SK-N-SH (cell line): Measurements from ENCODE around the gene LPCAT1.
A peak's percentile ranks its signal among the peaks of the same experiment; 100 is the strongest.

ENCODE experiments used
- CHD2 ChIP-seq: fragments of 150-350 bp; IDR thresholded peaks from 2 replicates; pipeline ENCODE4 v1.6.1; 2018; ENCODE audit warnings: low read length; ENCODE audit not compliant: partially characterized antibody
- ELF1 ChIP-seq: IDR thresholded peaks from 2 replicates; pipeline ENCODE4 v1.4.0; 2012
- EP300 ChIP-seq, 2 experiments: IDR thresholded peaks; 2 replicates each; pipeline versions ENCODE4 v1.4.0 to v1.6.1; 2012; ENCODE audit warnings: borderline replicate concordance in 1 of 2, low read depth in 1 of 2, low read length in 1 of 2
- GABPA ChIP-seq: IDR thresholded peaks from 2 replicates; pipeline ENCODE4 v1.4.0; 2012; ENCODE audit warnings: low read depth, mild to moderate bottlenecking
- GATA2 ChIP-seq: sonication (generic); formaldehyde crosslinking; IDR thresholded peaks from 2 replicates; pipeline ENCODE4 v1.5.0; 2020; ENCODE audit warnings: mild to moderate bottlenecking, missing genetic modification reagents
- JUND ChIP-seq: IDR thresholded peaks from 2 replicates; pipeline ENCODE4 v1.4.0; 2012
- NFIC ChIP-seq: IDR thresholded peaks from 2 replicates; pipeline ENCODE4 v1.4.0; 2012; ENCODE audit warnings: borderline replicate concordance
- RCOR1 ChIP-seq: fragments of 150-350 bp; IDR thresholded peaks from 2 replicates; pipeline ENCODE4 v1.6.1; 2017; ENCODE audit warnings: antibody characterized with exemption, low read length
- SIN3A ChIP-seq: IDR thresholded peaks from 2 replicates; pipeline ENCODE4 v1.6.1; 2012; ENCODE audit warnings: low read depth, mild to moderate bottlenecking, low read length, moderate library complexity, borderline replicate concordance
- TEAD4 ChIP-seq: IDR thresholded peaks from 2 replicates; pipeline ENCODE4 v1.4.0; 2012; ENCODE audit warnings: mild to moderate bottlenecking, borderline replicate concordance; ENCODE audit not compliant: insufficient read depth
- TF ChIP-seq, protein P1 (sequence below): fragments of 200-600 bp; sonication (generic); IDR thresholded peaks from 2 replicates; pipeline ENCODE4 v1.6.1; 2017; ENCODE audit warnings: antibody characterized with exemption, mild to moderate bottlenecking, moderate library complexity

DNA sequence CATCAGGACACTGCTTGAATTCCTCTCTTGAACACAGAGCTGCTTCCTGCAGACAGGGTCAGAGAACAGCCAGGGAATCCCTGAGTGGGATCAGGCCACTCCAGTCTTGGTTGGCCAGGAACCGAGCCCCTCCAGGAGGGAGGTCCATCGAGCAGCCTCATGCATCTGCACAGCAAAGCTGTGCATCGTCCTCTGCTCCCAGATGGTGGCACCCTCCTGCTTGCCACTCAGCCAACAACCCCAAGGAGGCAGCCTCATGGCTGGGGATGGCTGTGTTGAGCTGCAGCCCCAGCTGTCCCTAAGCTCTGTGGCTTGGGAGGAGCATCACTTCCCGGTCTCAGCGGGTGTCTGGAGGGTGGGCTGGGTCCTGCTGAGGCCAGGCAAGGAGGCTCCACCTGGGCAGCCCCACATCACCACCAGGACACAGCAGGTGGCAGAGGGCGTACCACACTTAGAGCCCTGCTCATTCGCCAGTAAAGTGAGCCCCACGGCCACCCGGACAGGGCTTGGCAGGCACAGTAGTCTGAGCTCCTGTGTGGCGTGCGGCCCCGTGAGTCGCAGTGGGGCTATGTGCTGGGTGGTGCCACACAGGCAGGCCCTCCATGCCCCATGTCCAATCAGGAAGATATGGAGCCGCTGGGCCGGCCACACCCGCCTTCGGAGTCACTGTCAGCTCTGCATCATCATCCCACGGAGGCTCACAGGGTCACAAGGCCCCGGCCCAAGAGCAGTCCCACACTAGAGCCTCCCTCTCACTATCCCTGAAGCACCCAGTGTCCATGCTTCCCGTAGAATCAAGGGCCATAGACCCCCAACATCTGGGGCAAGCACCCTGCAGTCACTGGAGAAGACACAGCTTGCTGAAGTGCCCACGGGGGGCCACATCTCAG is 11.9 kb downstream of the LPCAT1 start:
- TF ChIP-seq, protein P1, sequence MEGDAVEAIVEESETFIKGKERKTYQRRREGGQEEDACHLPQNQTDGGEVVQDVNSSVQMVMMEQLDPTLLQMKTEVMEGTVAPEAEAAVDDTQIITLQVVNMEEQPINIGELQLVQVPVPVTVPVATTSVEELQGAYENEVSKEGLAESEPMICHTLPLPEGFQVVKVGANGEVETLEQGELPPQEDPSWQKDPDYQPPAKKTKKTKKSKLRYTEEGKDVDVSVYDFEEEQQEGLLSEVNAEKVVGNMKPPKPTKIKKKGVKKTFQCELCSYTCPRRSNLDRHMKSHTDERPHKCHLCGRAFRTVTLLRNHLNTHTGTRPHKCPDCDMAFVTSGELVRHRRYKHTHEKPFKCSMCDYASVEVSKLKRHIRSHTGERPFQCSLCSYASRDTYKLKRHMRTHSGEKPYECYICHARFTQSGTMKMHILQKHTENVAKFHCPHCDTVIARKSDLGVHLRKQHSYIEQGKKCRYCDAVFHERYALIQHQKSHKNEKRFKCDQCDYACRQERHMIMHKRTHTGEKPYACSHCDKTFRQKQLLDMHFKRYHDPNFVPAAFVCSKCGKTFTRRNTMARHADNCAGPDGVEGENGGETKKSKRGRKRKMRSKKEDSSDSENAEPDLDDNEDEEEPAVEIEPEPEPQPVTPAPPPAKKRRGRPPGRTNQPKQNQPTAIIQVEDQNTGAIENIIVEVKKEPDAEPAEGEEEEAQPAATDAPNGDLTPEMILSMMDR, result peak; percentile 23; the same call in 1 of the 2 replicates
- no peak for TF ChIP-seq EP300 (IDR thresholded peaks at IDR 0.05; ENCODE audit: borderline replicate concordance in 1 of 2, low read depth in 1 of 2, low read length in 1 of 2)
- no peak for TF ChIP-seq GATA2 (CRISPR knock-in tag)
- no peak for TF ChIP-seq RCOR1
- TF ChIP-seq TEAD4, result no peak
- no peak for TF ChIP-seq GABPA
- TF ChIP-seq NFIC, result no peak
- no peak for TF ChIP-seq SIN3A
- TF ChIP-seq JUND, result no peak
- TF ChIP-seq ELF1, result no peak
- TF ChIP-seq CHD2, result no peak
